PC-3 (cell line): ENCODE measurements around the gene ATP5F1B. TPM values are rescaled to one million over a fixed set of nuclear protein-coding genes. Genes with fewer than 3 reads are reported as not detected.

ENCODE experiments used
- ATAC-seq: fragments of 200-7000 bp; cut with Tn5 transposase; 2 replicates; pipeline ENCODE4 v1.9.1; 2020; ENCODE audit warnings: mild to moderate bottlenecking, moderate library complexity
- BruUV-seq: library from RNA; stranded (reverse); fragments of 400-500 nt; replicated peaks from 2 replicates; lab custom pipeline; 2021; lab: Mats Ljungman, UMichigan
- CTCF ChIA-PET: fragments of 300-600 bp; sonication (Branson Sonifier 250); formaldehyde crosslinking; loops from one replicate; lab custom pipeline; 2022; ENCODE audit warnings: antibody characterized with exemption; lab: Charles Lee
- POLR2A ChIA-PET: fragments of 300-600 bp; sonication (Branson Sonifier 250); formaldehyde crosslinking; loops from one replicate; lab custom pipeline; 2022; ENCODE audit warnings: antibody characterized with exemption; ENCODE audit not compliant: unreplicated experiment; lab: Charles Lee
- DNase-seq: peaks from one replicate; pipeline ENCODE4 v3.0.0-alpha.2; 2015
- H2AFZ ChIP-seq: fragments of 300-600 bp; sonication (generic); 2 replicates; pipeline ENCODE4 v1.6.0; 2016; ENCODE audit warnings: antibody characterized with exemption, low read length
- H3F3A ChIP-seq: fragments of 300-600 bp; sonication (generic); one replicate; pipeline ENCODE4 v1.6.0; 2017; ENCODE audit warnings: antibody characterized with exemption, low read length, control low read depth, mild to moderate bottlenecking; ENCODE audit not compliant: unreplicated experiment
- H3K27ac ChIP-seq: fragments of 300-600 bp; sonication (generic); 2 replicates; pipeline ENCODE4 v1.5.1; 2016; ENCODE audit warnings: mild to moderate bottlenecking, low read length
- H3K27me3 ChIP-seq: fragments of 300-600 bp; sonication (generic); 2 replicates; pipeline ENCODE4 v1.6.1; 2016; ENCODE audit warnings: low read length, mixed read lengths
- H3K36me3 ChIP-seq: fragments of 300-600 bp; sonication (generic); 2 replicates; pipeline ENCODE4 v1.6.1; 2016; ENCODE audit warnings: low read depth, mixed run types, low read length, mixed read lengths
- H3K4me1 ChIP-seq: fragments of 300-600 bp; sonication (generic); 2 replicates; pipeline ENCODE4 v1.5.1; 2016; ENCODE audit warnings: low read length; ENCODE audit not compliant: insufficient read depth
- H3K4me2 ChIP-seq: fragments of 300-600 bp; sonication (generic); 2 replicates; pipeline ENCODE4 v1.6.0; 2016; ENCODE audit warnings: low read length
- H3K4me3 ChIP-seq: fragments of 300-600 bp; sonication (generic); 2 replicates; pipeline ENCODE4 v1.5.1; 2016; ENCODE audit warnings: mild to moderate bottlenecking, low read length, mixed read lengths
- H3K79me2 ChIP-seq: fragments of 300-600 bp; sonication (generic); 2 replicates; pipeline ENCODE4 v1.6.1; 2017; ENCODE audit warnings: low read length, mixed read lengths
- H3K9ac ChIP-seq: fragments of 300-600 bp; sonication (generic); 2 replicates; pipeline ENCODE4 v1.6.0; 2016; ENCODE audit warnings: mild to moderate bottlenecking, low read length
- H3K9me2 ChIP-seq: fragments of 300-600 bp; sonication (generic); replicated peaks from 2 replicates; pipeline ENCODE4 v1.6.1; 2016; ENCODE audit warnings: mixed run types, low read length, mixed read lengths
- H3K9me3 ChIP-seq: fragments of 300-600 bp; sonication (generic); 2 replicates; pipeline ENCODE4 v1.6.1; 2016; ENCODE audit warnings: low read length, mixed read lengths
- H4K20me1 ChIP-seq: fragments of 300-600 bp; sonication (generic); 2 replicates; pipeline ENCODE4 v1.6.1; 2016; ENCODE audit warnings: low read length, mixed read lengths
- EZH2 ChIP-seq: fragments of 300-600 bp; sonication (generic); IDR thresholded peaks from one replicate; pipeline ENCODE4 v1.6.1; 2017; ENCODE audit warnings: antibody characterized with exemption, mild to moderate bottlenecking, low read length; ENCODE audit not compliant: unreplicated experiment
- EZH2phosphoT487 ChIP-seq: fragments of 300-600 bp; sonication (generic); IDR thresholded peaks from 2 replicates; pipeline ENCODE4 v1.6.1; 2018; ENCODE audit warnings: mild to moderate bottlenecking, antibody characterized with exemption, low read length, borderline replicate concordance
- intact Hi-C: fragments of 100-400 bp; cut with micrococcal nuclease; formaldehyde crosslinking; loops from 2 replicates; pipeline ENCODE4 v1.9.0; 2023
- total RNA-seq: library from RNA; depleted of rRNA; stranded (reverse); fragments of >200 nt; gene quantifications from 2 replicates; pipeline ENCODE4 v1.2.3, GENCODE V29; 2014
- TF ChIP-seq, protein P1 (sequence below): fragments of 300-600 bp; sonication (generic); conservative IDR thresholded peaks from 2 replicates; pipeline ENCODE4 v1.5.1; 2017; ENCODE audit warnings: antibody characterized with exemption, low read depth, mild to moderate bottlenecking, low read length

The ATP5F1B gene
- total RNA-seq, 1 experiment from 2014 or later: 1,046 TPM

DNA sequence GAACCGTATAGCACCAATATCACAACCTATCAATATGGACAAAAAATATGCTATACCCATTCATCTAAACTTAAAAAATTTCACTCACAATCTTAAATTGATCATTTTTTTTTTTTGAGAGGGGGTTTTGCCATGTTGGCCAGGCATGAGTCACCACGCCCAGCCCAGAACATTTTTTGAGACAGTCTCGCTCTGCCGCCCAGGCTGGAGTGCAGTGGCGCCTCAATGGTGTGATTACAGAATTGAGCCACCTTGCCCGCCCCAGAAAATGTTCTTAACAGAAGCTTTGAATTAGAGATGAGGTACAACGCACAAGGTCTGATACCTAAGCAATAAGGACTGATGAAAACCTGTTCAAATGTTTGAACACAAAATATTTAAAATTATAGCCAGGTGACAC lies 15.8 kb upstream of the ATP5F1B start:
- Histone ChIP-seq H4K20me1 (no peaks in the 10 kb centered on the region; the same call in 1 of the 2 replicates), H2AFZ (no peak overlapping the region), H3K4me2 (no peak overlapping the region), H3K79me2 (peaks cover 5% of the 10 kb centered on the region; the same call in 1 of the 2 replicates), H3K9me3 (no peaks in the 10 kb centered on the region), H3K27ac (no peak overlapping the region), H3K27me3 (no peaks in the 10 kb centered on the region), H3F3A (peaks cover 8% of the 10 kb centered on the region), H3K4me3 (no peak overlapping the region), H3K36me3 (peaks cover 35% of the 10 kb centered on the region), H3K9ac (no peak overlapping the region), H3K9me2 (no peaks in the 10 kb centered on the region), H3K4me1 (peaks cover 11% of the 10 kb centered on the region)
- no peak for ATAC-seq
- intact Hi-C loops: no loop called here
- POLR2A ChIA-PET: interaction anchor here (0.7 kb wide), 1 partner anchor 25 kb away, joined by 5 read pairs; no protein-coding TSS in a partner anchor
- CTCF ChIA-PET: no interaction called here
- no peak for DNase-seq
- no TSS peak for BruUV-seq
- TF ChIP-seq, protein P1, sequence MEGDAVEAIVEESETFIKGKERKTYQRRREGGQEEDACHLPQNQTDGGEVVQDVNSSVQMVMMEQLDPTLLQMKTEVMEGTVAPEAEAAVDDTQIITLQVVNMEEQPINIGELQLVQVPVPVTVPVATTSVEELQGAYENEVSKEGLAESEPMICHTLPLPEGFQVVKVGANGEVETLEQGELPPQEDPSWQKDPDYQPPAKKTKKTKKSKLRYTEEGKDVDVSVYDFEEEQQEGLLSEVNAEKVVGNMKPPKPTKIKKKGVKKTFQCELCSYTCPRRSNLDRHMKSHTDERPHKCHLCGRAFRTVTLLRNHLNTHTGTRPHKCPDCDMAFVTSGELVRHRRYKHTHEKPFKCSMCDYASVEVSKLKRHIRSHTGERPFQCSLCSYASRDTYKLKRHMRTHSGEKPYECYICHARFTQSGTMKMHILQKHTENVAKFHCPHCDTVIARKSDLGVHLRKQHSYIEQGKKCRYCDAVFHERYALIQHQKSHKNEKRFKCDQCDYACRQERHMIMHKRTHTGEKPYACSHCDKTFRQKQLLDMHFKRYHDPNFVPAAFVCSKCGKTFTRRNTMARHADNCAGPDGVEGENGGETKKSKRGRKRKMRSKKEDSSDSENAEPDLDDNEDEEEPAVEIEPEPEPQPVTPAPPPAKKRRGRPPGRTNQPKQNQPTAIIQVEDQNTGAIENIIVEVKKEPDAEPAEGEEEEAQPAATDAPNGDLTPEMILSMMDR: no peak
- TF ChIP-seq EZH2phosphoT487: no peak
- TF ChIP-seq EZH2: no peak

DNA sequence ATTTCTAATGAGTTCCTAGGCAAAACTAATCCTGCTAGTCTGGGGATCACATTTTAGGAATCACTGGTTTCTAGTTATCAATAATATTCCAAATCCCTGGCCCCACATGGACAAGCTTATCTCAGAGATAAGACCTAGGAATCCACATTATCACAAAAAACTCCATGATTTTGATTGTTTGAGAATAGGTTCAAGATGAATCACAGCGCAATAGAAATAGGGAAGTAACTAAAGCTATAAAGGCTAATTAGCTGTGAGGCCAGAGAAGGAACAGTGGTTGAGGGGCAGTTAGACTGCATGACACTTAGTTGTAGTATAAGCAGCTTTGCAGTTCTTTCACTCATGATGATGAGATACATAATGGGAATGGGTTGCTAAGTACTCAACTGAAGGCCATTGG lies 13.1 kb upstream of the ATP5F1B start:
- H3K4me1 ChIP-seq: peaks cover 11% of the 10 kb centered on the region
- ChIA-PET POLR2A (no interaction called here), CTCF (interaction anchor here (0.6 to 1.3 kb wide), 2 partner anchors 22 to 77 kb away, joined by 4 read pairs; no protein-coding TSS in a partner anchor)
- no peaks in the 10 kb centered on the region for H3K27me3 ChIP-seq
- no peak for TF ChIP-seq EZH2
- TF ChIP-seq, protein P1: no peak
- no peak for TF ChIP-seq EZH2phosphoT487
- peaks cover 11% of the 10 kb centered on the region for H3K36me3 ChIP-seq
- H4K20me1 ChIP-seq: no peaks in the 10 kb centered on the region
- no peak overlapping the region for H3K27ac ChIP-seq
- H3K9ac ChIP-seq: no peak overlapping the region
- no peaks in the 10 kb centered on the region for H3K9me2 ChIP-seq
- H3F3A ChIP-seq: peaks cover 8% of the 10 kb centered on the region
- no peak overlapping the region for H3K4me2 ChIP-seq
- BruUV-seq: no TSS peak
- no peak overlapping the region for H2AFZ ChIP-seq
- DNase-seq (no peak), ATAC-seq (no peak)
- no peak overlapping the region for H3K4me3 ChIP-seq
- no peaks in the 10 kb centered on the region for H3K79me2 ChIP-seq
- H3K9me3 ChIP-seq: no peaks in the 10 kb centered on the region
- intact Hi-C loops: no loop called here
